ENCODE data around the gene PRELP. TPM values are rescaled to one million over a fixed set of nuclear protein-coding genes. Genes with fewer than 3 reads are reported as not detected.

The PRELP gene
- total and polyA plus RNA-seq, 9 of the 15 experiments (the other 6 are each of a cell fraction or from before 2014, with no cell fraction given) = 0.04 TPM; not detected in 8

DNA sequence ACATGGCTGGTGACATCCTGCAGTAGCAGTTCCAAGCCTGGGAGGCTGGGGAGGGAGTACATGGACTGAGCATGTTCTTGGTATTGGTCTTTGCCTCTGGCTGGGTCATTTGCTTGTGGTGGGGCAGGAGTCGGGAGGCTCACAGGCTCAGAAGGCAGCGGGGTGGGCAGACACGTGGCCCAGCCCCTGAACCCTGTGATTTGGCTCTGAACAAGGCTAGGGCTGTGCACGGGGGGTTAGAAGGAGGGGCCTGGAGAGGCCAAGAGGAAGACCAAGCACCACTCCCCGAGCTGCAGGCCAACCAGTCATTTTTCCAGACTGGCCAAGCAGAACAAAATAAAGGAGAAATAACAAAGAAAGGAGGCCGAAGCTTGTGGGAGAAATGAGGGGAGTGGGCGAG lies 9.7 kb upstream of the PRELP start:
- CTCF ChIA-PET (ENCODE audit: low intra/inter-chr PET ratio) = no interaction called here
- H3K4me3 ChIP-seq = no peak overlapping the region
- peaks cover 13% of the 10 kb centered on the region for H4K20me1 ChIP-seq (replicated peaks; ENCODE audit: control insufficient read depth, insufficient read depth, low read length)
- POLR2A ChIA-PET = interaction anchor here (4.7 kb wide), 1 partner anchor 11 kb away, joined by 20 read pairs; the partner anchor contains the start of gene PRELP
- in situ Hi-C loops (cut with MboI) = no loop called here
- ATAC-seq = no peak
- no peak overlapping the region for H3K4me2 ChIP-seq (ENCODE audit: insufficient read depth, low read length)
- peaks cover 52 to 72% of the 10 kb centered on the region in 2 experiments for H3K27me3 ChIP-seq (ENCODE audit: control insufficient read depth in 2 of 2, insufficient read depth in 2 of 2, low read length in 2 of 2)
- no peak overlapping the region for H3K9ac ChIP-seq (ENCODE audit: insufficient read depth in 1 of 2, low read depth in 2 of 2, low read length in 2 of 2)
- TF ChIP-seq, protein P1, sequence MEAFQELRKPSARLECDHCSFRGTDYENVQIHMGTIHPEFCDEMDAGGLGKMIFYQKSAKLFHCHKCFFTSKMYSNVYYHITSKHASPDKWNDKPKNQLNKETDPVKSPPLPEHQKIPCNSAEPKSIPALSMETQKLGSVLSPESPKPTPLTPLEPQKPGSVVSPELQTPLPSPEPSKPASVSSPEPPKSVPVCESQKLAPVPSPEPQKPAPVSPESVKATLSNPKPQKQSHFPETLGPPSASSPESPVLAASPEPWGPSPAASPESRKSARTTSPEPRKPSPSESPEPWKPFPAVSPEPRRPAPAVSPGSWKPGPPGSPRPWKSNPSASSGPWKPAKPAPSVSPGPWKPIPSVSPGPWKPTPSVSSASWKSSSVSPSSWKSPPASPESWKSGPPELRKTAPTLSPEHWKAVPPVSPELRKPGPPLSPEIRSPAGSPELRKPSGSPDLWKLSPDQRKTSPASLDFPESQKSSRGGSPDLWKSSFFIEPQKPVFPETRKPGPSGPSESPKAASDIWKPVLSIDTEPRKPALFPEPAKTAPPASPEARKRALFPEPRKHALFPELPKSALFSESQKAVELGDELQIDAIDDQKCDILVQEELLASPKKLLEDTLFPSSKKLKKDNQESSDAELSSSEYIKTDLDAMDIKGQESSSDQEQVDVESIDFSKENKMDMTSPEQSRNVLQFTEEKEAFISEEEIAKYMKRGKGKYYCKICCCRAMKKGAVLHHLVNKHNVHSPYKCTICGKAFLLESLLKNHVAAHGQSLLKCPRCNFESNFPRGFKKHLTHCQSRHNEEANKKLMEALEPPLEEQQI (IDR thresholded peaks at IDR 0.05) = no peak
- TF ChIP-seq TBL1XR1 (IDR thresholded peaks at IDR 0.05; ENCODE audit: low read length in 2 of 2) = no peak
- TF ChIP-seq ETV6 (IDR thresholded peaks at IDR 0.05; ENCODE audit: borderline replicate concordance in 1 of 2, low read depth in 2 of 2, low read length in 1 of 2) = no peak
- no peak for TF ChIP-seq ETV6 (CRISPR knock-in tag; IDR thresholded peaks at IDR 0.05; ENCODE audit: borderline replicate concordance)
- TF ChIP-seq PHB (CRISPR knock-in tag; IDR thresholded peaks at IDR 0.05) = no peak
- no peak for TF ChIP-seq ZNF184 (CRISPR knock-in tag; IDR thresholded peaks at IDR 0.05)
- no peak for TF ChIP-seq TRIM24 (IDR thresholded peaks at IDR 0.05)
- TF ChIP-seq THRAP3 (IDR thresholded peaks at IDR 0.05; ENCODE audit: borderline replicate concordance) = no peak
- no peak for TF ChIP-seq FOXJ2 (tag; IDR thresholded peaks at IDR 0.05)
- no peak for TF ChIP-seq ZNF75A (CRISPR knock-in tag; IDR thresholded peaks at IDR 0.05)
- TF ChIP-seq EHMT2 (IDR thresholded peaks at IDR 0.05) = no peak
- TF ChIP-seq RBM15 (IDR thresholded peaks at IDR 0.05; ENCODE audit: insufficient read depth, low read length) = no peak
- TF ChIP-seq CBFA2T3 (IDR thresholded peaks at IDR 0.05) = no peak
- TF ChIP-seq, protein P2, sequence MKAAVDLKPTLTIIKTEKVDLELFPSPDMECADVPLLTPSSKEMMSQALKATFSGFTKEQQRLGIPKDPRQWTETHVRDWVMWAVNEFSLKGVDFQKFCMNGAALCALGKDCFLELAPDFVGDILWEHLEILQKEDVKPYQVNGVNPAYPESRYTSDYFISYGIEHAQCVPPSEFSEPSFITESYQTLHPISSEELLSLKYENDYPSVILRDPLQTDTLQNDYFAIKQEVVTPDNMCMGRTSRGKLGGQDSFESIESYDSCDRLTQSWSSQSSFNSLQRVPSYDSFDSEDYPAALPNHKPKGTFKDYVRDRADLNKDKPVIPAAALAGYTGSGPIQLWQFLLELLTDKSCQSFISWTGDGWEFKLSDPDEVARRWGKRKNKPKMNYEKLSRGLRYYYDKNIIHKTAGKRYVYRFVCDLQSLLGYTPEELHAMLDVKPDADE (conservative IDR thresholded peaks at IDR 0.05; ENCODE audit: control insufficient read depth, low read depth, low read length) = no peak
- no peak for TF ChIP-seq ZNF77 (CRISPR knock-in tag; IDR thresholded peaks at IDR 0.05)
- TF ChIP-seq RBM17 (IDR thresholded peaks at IDR 0.05; ENCODE audit: borderline replicate concordance, low read depth, low read length) = no peak
- TF ChIP-seq ZNF224 (CRISPR knock-in tag; IDR thresholded peaks at IDR 0.05) = no peak
- no peaks in the 10 kb centered on the region for H3K9me1 ChIP-seq (ENCODE audit: control insufficient read depth, insufficient read depth, low read length)
- H3K27ac ChIP-seq (ENCODE audit: extremely low read depth, low read depth, low read length) = no peak overlapping the region
- H2AFZ ChIP-seq (ENCODE audit: low read depth, low read length) = no peak overlapping the region
- no peaks in the 10 kb centered on the region for H3K79me2 ChIP-seq (ENCODE audit: control insufficient read depth, insufficient read depth, low read length)
- intact Hi-C loops (cut with micrococcal nuclease) = no loop called here
- FAIRE-seq = no peak
- BruUV-seq (replicated peaks) = no TSS peak
- under 1% methylated on average over 7 of the region's 7 CpGs for WGBS (ENCODE audit: insufficient coverage, low coverage, missing lambda C conversion rate)
- no peak for DNase-seq (ENCODE audit: extremely low read depth in 1 of 4, low spot score in 3 of 4)
- H3K9me3 ChIP-seq (replicated peaks; ENCODE audit: control insufficient read depth, insufficient read depth, low read depth, low read length) = no peaks in the 10 kb centered on the region
- H3K36me3 ChIP-seq (ENCODE audit: control insufficient read depth, insufficient read depth, low read length) = no peaks in the 10 kb centered on the region
- no peaks in the 10 kb centered on the region for H3K4me1 ChIP-seq (replicated peaks in 1 of 2; ENCODE audit: control insufficient read depth in 2 of 2, insufficient read depth in 2 of 2, low read length in 2 of 2)
